OCI-LY1 (cell line): Measurements from ENCODE around the gene PLEKHA7.
"Not testable (repeated sequence)": the region's sequence is repeated elsewhere in the genome, so short reads cannot be mapped to it uniquely, and the experiment has no call there.

ENCODE experiments used
- H2AFZ ChIP-seq: fragments of 200-600 bp; sonication (generic), shearing (Covaris generic); 2 replicates; pipeline ENCODE4 v1.6.0; 2014; ENCODE audit warnings: antibody characterized with exemption, mild to moderate bottlenecking, low read length
- H3F3A ChIP-seq: fragments of 200-600 bp; sonication (generic), shearing (Covaris generic); 2 replicates; pipeline ENCODE4 v1.6.0; 2014; ENCODE audit warnings: mild to moderate bottlenecking, antibody characterized with exemption, low read length, moderate library complexity; ENCODE audit not compliant: insufficient read depth
- H3K27ac ChIP-seq: fragments of 200-600 bp; sonication (generic); 2 replicates; pipeline ENCODE4 v1.5.1; 2014; ENCODE audit warnings: low read length, mixed run types, mild to moderate bottlenecking, low read depth; ENCODE audit not compliant: poor library complexity, severe bottlenecking
- H3K27me3 ChIP-seq: fragments of 200-600 bp; sonication (generic); 2 replicates; pipeline ENCODE4 v1.6.0; 2014; ENCODE audit warnings: antibody characterized with exemption, mild to moderate bottlenecking, low read length, moderate library complexity; ENCODE audit not compliant: insufficient read depth
- H3K36me3 ChIP-seq: fragments of 200-600 bp; sonication (generic); 2 replicates; pipeline ENCODE4 v1.6.1; 2014; ENCODE audit warnings: mild to moderate bottlenecking, antibody characterized with exemption, low read length, moderate library complexity, mixed read lengths; ENCODE audit not compliant: insufficient read depth
- H3K4me1 ChIP-seq: fragments of 200-600 bp; sonication (generic); 2 replicates; pipeline ENCODE4 v1.5.1; 2014; ENCODE audit warnings: mild to moderate bottlenecking, low read length, moderate library complexity; ENCODE audit not compliant: insufficient read depth, severe bottlenecking
- H3K4me2 ChIP-seq: fragments of 200-600 bp; sonication (generic), shearing (Covaris generic); 2 replicates; pipeline ENCODE4 v1.6.1; 2014; ENCODE audit warnings: low read length
- H3K4me3 ChIP-seq: fragments of 200-600 bp; sonication (generic); 2 replicates; pipeline ENCODE4 v1.5.1; 2014; ENCODE audit warnings: low read length, low read depth, mild to moderate bottlenecking, mixed read lengths; ENCODE audit not compliant: poor library complexity, severe bottlenecking
- H3K79me2 ChIP-seq: fragments of 200-600 bp; shearing (Covaris generic); 2 replicates; pipeline ENCODE4 v1.6.1; 2016; ENCODE audit warnings: mixed run types, low read length, mixed read lengths; ENCODE audit not compliant: insufficient read depth
- H3K9ac ChIP-seq: fragments of 200-600 bp; sonication (generic), shearing (Covaris generic); 2 replicates; pipeline ENCODE4 v1.6.1; 2014; ENCODE audit warnings: mild to moderate bottlenecking, low read length, mixed read lengths
- H3K9me2 ChIP-seq: fragments of 200-600 bp; sonication (generic), shearing (Covaris generic); 2 replicates; pipeline ENCODE4 v1.6.1; 2014; ENCODE audit warnings: low read depth, mild to moderate bottlenecking, low read length, mixed read lengths
- H3K9me3 ChIP-seq: fragments of 200-600 bp; shearing (Covaris generic); 2 replicates; pipeline ENCODE4 v1.6.1; 2014; ENCODE audit warnings: low read length, mixed read lengths
- H4K20me1 ChIP-seq: fragments of 200-600 bp; sonication (generic), shearing (Covaris generic); 2 replicates; pipeline ENCODE4 v1.6.0; 2016; ENCODE audit warnings: mild to moderate bottlenecking, low read length; ENCODE audit not compliant: insufficient read depth
- EZH2 ChIP-seq: fragments of 200-600 bp; sonication (generic), shearing (Covaris generic); IDR thresholded peaks from 2 replicates; pipeline ENCODE4 v1.8.0; 2017; ENCODE audit warnings: borderline replicate concordance, mixed run types, mild to moderate bottlenecking, antibody characterized with exemption, low read length, moderate library complexity, mixed read lengths
- TF ChIP-seq, protein P1 (sequence below): fragments of 200-600 bp; sonication (generic), shearing (Covaris generic); IDR thresholded peaks from 2 replicates; pipeline ENCODE4 v1.5.1; 2017; ENCODE audit warnings: mild to moderate bottlenecking, antibody characterized with exemption, low read length, moderate library complexity, mixed read lengths

The PLEKHA7 gene

DNA sequence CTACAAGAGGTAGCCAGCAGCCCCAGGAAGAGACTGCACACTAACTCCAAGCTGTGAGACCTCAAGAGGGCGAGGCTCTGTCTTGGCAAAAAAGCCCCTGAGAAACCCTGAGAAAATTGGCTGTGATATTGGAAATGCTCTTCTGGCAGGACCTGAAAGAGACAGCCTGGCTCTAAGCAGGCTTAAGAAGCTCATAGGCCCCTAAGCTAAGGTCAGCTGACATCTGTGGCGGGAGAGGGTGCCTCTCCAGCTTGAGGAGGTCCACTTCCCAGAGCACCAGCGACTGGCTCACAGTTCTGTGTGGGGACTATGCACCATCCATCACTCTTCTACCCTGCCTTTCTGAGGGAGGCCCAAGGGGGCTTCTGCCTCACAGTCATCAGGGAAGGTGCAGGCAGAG lies 12.4 kb downstream of the PLEKHA7 start:
- H3K4me1 ChIP-seq: no peaks in the 10 kb centered on the region
- H3K27ac ChIP-seq: no peak overlapping the region
- H4K20me1 ChIP-seq: no peaks in the 10 kb centered on the region
- H3F3A ChIP-seq: no peaks in the 10 kb centered on the region
- no peak overlapping the region for H3K4me3 ChIP-seq
- H2AFZ ChIP-seq: no peak overlapping the region
- no peak overlapping the region for H3K4me2 ChIP-seq
- H3K36me3 ChIP-seq: no peaks in the 10 kb centered on the region
- no peaks in the 10 kb centered on the region for H3K9me3 ChIP-seq
- H3K79me2 ChIP-seq: no peaks in the 10 kb centered on the region
- no peaks in the 10 kb centered on the region for H3K9me2 ChIP-seq
- H3K27me3 ChIP-seq: no peaks in the 10 kb centered on the region
- H3K9ac ChIP-seq: no peak overlapping the region
- TF ChIP-seq, protein P1, sequence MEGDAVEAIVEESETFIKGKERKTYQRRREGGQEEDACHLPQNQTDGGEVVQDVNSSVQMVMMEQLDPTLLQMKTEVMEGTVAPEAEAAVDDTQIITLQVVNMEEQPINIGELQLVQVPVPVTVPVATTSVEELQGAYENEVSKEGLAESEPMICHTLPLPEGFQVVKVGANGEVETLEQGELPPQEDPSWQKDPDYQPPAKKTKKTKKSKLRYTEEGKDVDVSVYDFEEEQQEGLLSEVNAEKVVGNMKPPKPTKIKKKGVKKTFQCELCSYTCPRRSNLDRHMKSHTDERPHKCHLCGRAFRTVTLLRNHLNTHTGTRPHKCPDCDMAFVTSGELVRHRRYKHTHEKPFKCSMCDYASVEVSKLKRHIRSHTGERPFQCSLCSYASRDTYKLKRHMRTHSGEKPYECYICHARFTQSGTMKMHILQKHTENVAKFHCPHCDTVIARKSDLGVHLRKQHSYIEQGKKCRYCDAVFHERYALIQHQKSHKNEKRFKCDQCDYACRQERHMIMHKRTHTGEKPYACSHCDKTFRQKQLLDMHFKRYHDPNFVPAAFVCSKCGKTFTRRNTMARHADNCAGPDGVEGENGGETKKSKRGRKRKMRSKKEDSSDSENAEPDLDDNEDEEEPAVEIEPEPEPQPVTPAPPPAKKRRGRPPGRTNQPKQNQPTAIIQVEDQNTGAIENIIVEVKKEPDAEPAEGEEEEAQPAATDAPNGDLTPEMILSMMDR: no peak
- TF ChIP-seq EZH2: no peak

GRCh38 chr11:17000987-17001386 lies 13.2 kb downstream of the PLEKHA7 start:
- H3K27ac ChIP-seq: no peak overlapping the region
- no peak overlapping the region for H2AFZ ChIP-seq
- H3K9ac ChIP-seq: no peak overlapping the region

DNA sequence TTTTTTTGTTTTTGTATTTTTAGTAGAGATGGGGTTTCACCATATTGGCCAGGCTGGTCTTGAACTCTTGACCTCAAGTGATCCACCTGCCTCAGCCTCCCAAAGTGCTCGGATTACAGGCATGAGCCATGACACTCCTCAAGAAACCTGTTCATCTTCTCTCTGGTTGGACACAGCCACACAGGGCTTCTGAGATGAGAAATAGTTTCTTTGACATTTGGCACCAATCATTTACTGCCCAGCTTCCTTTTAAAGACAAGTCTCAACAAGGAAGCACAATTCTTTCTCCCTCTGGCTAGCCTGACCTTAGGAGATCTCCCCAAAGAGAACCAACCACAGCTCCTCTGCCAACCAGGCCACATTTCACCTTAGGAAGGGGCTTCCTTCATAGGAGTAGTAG lies 14.0 kb downstream of the PLEKHA7 start:
- not testable (repeated sequence) for H3K4me1 ChIP-seq, H4K20me1 ChIP-seq, H3K36me3 ChIP-seq, H3K27ac ChIP-seq, H3K27me3 ChIP-seq, H3K4me2 ChIP-seq, H2AFZ ChIP-seq, H3K9me2 ChIP-seq, H3F3A ChIP-seq, H3K4me3 ChIP-seq, H3K9me3 ChIP-seq, H3K79me2 ChIP-seq, H3K9ac ChIP-seq

More at GRCh38 chr11:17000987-17001386, 13.2 kb downstream of the PLEKHA7 start:
- Histone ChIP-seq H3K9me2 (no peaks in the 10 kb centered on the region), H3K4me2 (no peak overlapping the region), H3K36me3 (no peaks in the 10 kb centered on the region), H3F3A (no peaks in the 10 kb centered on the region), H3K27me3 (no peaks in the 10 kb centered on the region), H3K4me1 (no peaks in the 10 kb centered on the region), H3K4me3 (no peak overlapping the region), H3K9me3 (no peaks in the 10 kb centered on the region), H3K79me2 (no peaks in the 10 kb centered on the region), H4K20me1 (no peaks in the 10 kb centered on the region)
- TF ChIP-seq, protein P1: no peak
- TF ChIP-seq EZH2: no peak

DNA sequence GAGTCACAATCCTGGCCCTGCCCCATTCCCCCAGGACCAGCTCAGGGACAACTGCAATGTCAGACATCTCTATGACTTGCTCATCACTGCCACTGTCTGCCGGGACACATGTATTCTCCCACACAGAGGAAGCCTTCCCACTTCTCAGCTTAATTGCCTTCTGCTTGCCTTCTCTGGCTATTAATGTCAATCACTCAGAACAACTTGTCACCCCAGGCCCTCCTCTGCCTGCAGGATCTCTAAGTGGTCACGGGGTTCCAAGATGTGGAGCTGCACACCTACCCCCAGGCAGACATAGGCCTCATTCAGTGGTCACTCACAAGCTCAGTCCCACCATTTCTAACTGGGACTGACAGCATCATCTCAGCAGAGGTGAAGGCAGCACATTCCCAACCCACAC lies 15.1 kb downstream of the PLEKHA7 start:
- Histone ChIP-seq H3K27me3 (no peaks in the 10 kb centered on the region), H3K9me3 (no peaks in the 10 kb centered on the region), H4K20me1 (no peaks in the 10 kb centered on the region), H2AFZ (no peak overlapping the region), H3K4me2 (no peak overlapping the region), H3K36me3 (no peaks in the 10 kb centered on the region), H3K27ac (no peak overlapping the region), H3F3A (no peaks in the 10 kb centered on the region), H3K4me3 (no peak overlapping the region), H3K79me2 (no peaks in the 10 kb centered on the region), H3K9ac (no peak overlapping the region), H3K9me2 (no peaks in the 10 kb centered on the region), H3K4me1 (no peaks in the 10 kb centered on the region)
- TF ChIP-seq, protein P1: no peak
- no peak for TF ChIP-seq EZH2
